GM12878 (cell line): ENCODE measurements around the gene RIMBP2. TPM values are rescaled to one million over a fixed set of nuclear protein-coding genes. Genes with fewer than 3 reads are reported as not detected.

ENCODE experiments used
- ATAC-seq: fragments of 200-7000 bp; cut with Tn5 transposase; 3 replicates; pipeline ENCODE4 v1.9.1; 2020; ENCODE audit warnings: mild to moderate bottlenecking, moderate library complexity
- BruUV-seq: library from RNA; stranded (reverse); fragments of 400-500 nt; replicated peaks from 2 replicates; lab custom pipeline; 2021; lab: Mats Ljungman, UMichigan
- CTCF ChIA-PET: fragments of 300-600 bp; sonication (Branson Sonifier 250); formaldehyde crosslinking; extraction: SDS; loops from one replicate; lab custom pipeline; 2021; ENCODE audit warnings: inconsistent platforms; lab: Yijun Ruan, JAX
- POLR2A ChIA-PET: fragments of 350-600 bp; formaldehyde crosslinking; extraction: SDS; loops from one replicate; lab custom pipeline; 2021; ENCODE audit warnings: inconsistent platforms; lab: Charles Lee
- RAD21 ChIA-PET: fragments of 300-600 bp; sonication (Branson Sonifier 250); formaldehyde crosslinking; loops from one replicate; lab custom pipeline; 2023; ENCODE audit warnings: antibody characterized with exemption; ENCODE audit not compliant: unreplicated experiment; lab: Charles Lee
- SMC1A ChIA-PET: fragments of 300-600 bp; sonication (Branson Sonifier 250); formaldehyde crosslinking; loops from one replicate; lab custom pipeline; 2023; ENCODE audit not compliant: unreplicated experiment, uncharacterized antibody; lab: Charles Lee
- DNase-seq: peaks from one replicate; pipeline ENCODE4 v3.0.0-alpha.2; 2011; ENCODE audit warnings: low read depth, low spot score
- FAIRE-seq: peaks from 3 replicates; lab custom pipeline; 2011; peaks lifted over from hg19 to GRCh38; lab: Jason Lieb, UNC
- H2AFZ ChIP-seq: 2 replicates; pipeline ENCODE4 v1.6.0; 2011; ENCODE audit warnings: low read depth, low read length, control low read depth; ENCODE audit not compliant: control insufficient read depth
- H3K27ac ChIP-seq: 2 replicates; pipeline ENCODE4 v1.5.1; 2011; ENCODE audit warnings: control low read depth; ENCODE audit not compliant: control insufficient read depth, insufficient read depth
- H3K27me3 ChIP-seq, 2 experiments: replicated peaks in 1 of 2; 2 replicates each; pipeline versions ENCODE4 v1.6.0 to v1.6.1; 2011; ENCODE audit warnings: low read length in 1 of 2; ENCODE audit not compliant: control insufficient read depth in 2 of 2, insufficient read depth in 2 of 2
- H3K36me3 ChIP-seq, 2 experiments: 2 replicates each; pipeline ENCODE4 v1.5.1; 2011; ENCODE audit warnings: low read length in 1 of 2; ENCODE audit not compliant: control insufficient read depth in 2 of 2, insufficient read depth in 2 of 2
- H3K4me1 ChIP-seq: 2 replicates; pipeline ENCODE4 v1.6.1; 2011; ENCODE audit warnings: mild to moderate bottlenecking, low read length, moderate library complexity, mixed read lengths; ENCODE audit not compliant: control insufficient read depth, insufficient read depth
- H3K4me2 ChIP-seq: 2 replicates; pipeline ENCODE4 v1.6.0; 2011; ENCODE audit warnings: control low read depth; ENCODE audit not compliant: control insufficient read depth, insufficient read depth
- H3K4me3 ChIP-seq: fragments of 200-600 bp; sonication (generic); 2 replicates; pipeline ENCODE4 v1.5.1; 2016
- H3K79me2 ChIP-seq: 2 replicates; pipeline ENCODE4 v1.6.0; 2011; ENCODE audit warnings: low read length; ENCODE audit not compliant: control insufficient read depth, insufficient read depth
- H3K9ac ChIP-seq: 2 replicates; pipeline ENCODE4 v1.8.0; 2011; ENCODE audit warnings: low read length, control low read depth, mixed read lengths; ENCODE audit not compliant: control insufficient read depth, insufficient read depth
- H3K9me3 ChIP-seq: replicated peaks from 3 replicates; pipeline ENCODE4 v1.5.1; 2011; ENCODE audit warnings: mild to moderate bottlenecking, low read length; ENCODE audit not compliant: control insufficient read depth, insufficient read depth
- H4K20me1 ChIP-seq: 2 replicates; pipeline ENCODE4 v1.6.0; 2011; ENCODE audit not compliant: control insufficient read depth, insufficient read depth
- MEF2A ChIP-seq: IDR thresholded peaks from 2 replicates; pipeline ENCODE4 v1.6.1; 2011; ENCODE audit warnings: low read depth, mild to moderate bottlenecking, low read length, moderate library complexity; ENCODE audit not compliant: insufficient read depth
- MXI1 ChIP-seq: fragments of 150-350 bp; IDR thresholded peaks from 2 replicates; pipeline ENCODE4 v1.6.1; 2011; ENCODE audit warnings: low read depth, mild to moderate bottlenecking, inconsistent platforms, low read length, improper control_type of control experiment
- WGBS: methylation state at CpG from one replicate; pipeline ENCODE4 v1.1.6; 2016; ENCODE audit warnings: low lambda C conversion rate; ENCODE audit not compliant: insufficient replicate concordance, insufficient coverage; ENCODE audit errors: missing lambda C conversion rate; 5-methylcytosine and 5-hydroxymethylcytosine counted together
- in situ Hi-C: fragments of 300-500 bp; cut with MboI; formaldehyde crosslinking; loops from 9 replicates; pipeline ENCODE4 v1.14.3; 2018; ENCODE audit warnings: mixed read lengths
- intact Hi-C: fragments of 100-400 bp; cut with micrococcal nuclease; formaldehyde crosslinking; loops from one replicate; pipeline ENCODE4 v1.14.2; 2022; ENCODE audit not compliant: unreplicated experiment
- polyA plus RNA-seq, 11 experiments: library from polyadenylated mRNA; depleted of rRNA in 4 of 11; unstranded in 6 of 11; stranded (reverse) in 5 of 11; fragments of >200 nt; fragmentation: Nextera tagmentation in 4 of 11; fragmentation: Illumina TruSeq in 1 of 11; extraction: Ambion mirVana in 4 of 11; extraction: Trizol in 1 of 11; gene quantifications; 1 replicate in 1 of 11; 2 replicates in 10 of 11; pipeline versions ENCODE4 v1.2.1 to v1.2.3, GENCODE V29; 2011 to 2016; ENCODE audit warnings: inconsistent platforms in 2 of 11, missing spikeins in 2 of 11, low read depth in 1 of 11
- total RNA-seq, 4 experiments: library from RNA; depleted of rRNA in 3 of 4; stranded (reverse); fragments of >200 nt in 3 of 4; fragmentation: Illumina TruSeq in 1 of 4; extraction: Trizol in 1 of 4; gene quantifications; 2 replicates each; pipeline versions ENCODE4 v1.2.1 to v1.2.3, GENCODE V29; 2013 to 2021
- TF ChIP-seq, protein P1 (sequence below): fragments of 450-650 bp; IDR thresholded peaks from 2 replicates; pipeline ENCODE4 v1.6.1; 2016; ENCODE audit warnings: mild to moderate bottlenecking
- TF ChIP-seq, protein P2 (sequence below): fragments of 450-650 bp; IDR thresholded peaks from 2 replicates; pipeline ENCODE4 v1.6.1; 2017; ENCODE audit warnings: mild to moderate bottlenecking, moderate library complexity

Gene RIMBP2
- total and polyA plus RNA-seq, 10 of the 15 experiments (the other 5 are each of a cell fraction or from before 2014, with no cell fraction given), result 0.04 to 2.9 (median 0.07) TPM; not detected in 1

DNA sequence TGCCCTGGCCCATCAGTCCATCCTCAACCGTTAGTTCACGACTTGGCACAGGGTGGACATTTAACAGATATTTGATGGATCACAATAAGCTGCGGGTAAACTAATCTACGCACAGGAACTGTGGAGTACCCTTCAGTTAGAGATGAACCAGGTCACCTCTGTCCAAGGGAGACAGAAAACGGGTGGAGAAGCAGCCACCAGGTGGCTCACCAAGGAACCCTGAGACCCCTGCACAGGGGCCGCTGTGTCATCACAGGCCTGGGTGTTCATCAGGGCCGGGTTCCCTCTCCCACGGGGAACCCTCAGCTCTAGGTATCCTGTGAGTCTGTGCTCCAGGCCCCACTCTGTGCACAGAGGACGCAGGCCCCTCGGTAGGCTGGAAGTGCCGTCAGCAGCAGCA is 256.2 kb downstream of the RIMBP2 start:
- no peak for DNase-seq
- no peaks in the 10 kb centered on the region for H3K9me3 ChIP-seq
- H3K36me3 ChIP-seq, result no peaks in the 10 kb centered on the region
- H3K27ac ChIP-seq, result no peak overlapping the region
- H3K4me2 ChIP-seq, result no peak overlapping the region
- BruUV-seq, result no TSS peak
- RAD21 ChIA-PET, result no interaction called here
- H3K4me3 ChIP-seq, result no peak overlapping the region
- H2AFZ ChIP-seq, result no peak overlapping the region
- H3K4me1 ChIP-seq, result no peaks in the 10 kb centered on the region
- no peaks in the 10 kb centered on the region for H3K79me2 ChIP-seq
- CTCF ChIA-PET, result interaction anchor here (1.5 kb wide), 1 partner anchor 287 kb away, joined by 4 read pairs; no protein-coding TSS in a partner anchor
- H4K20me1 ChIP-seq, result no peaks in the 10 kb centered on the region
- SMC1A ChIA-PET, result no interaction called here
- in situ Hi-C loops (no loop called here), intact Hi-C loops (no loop called here)
- 44% methylated on average over 11 of the region's 11 CpGs for WGBS
- no peak for TF ChIP-seq MXI1
- TF ChIP-seq, protein P1, sequence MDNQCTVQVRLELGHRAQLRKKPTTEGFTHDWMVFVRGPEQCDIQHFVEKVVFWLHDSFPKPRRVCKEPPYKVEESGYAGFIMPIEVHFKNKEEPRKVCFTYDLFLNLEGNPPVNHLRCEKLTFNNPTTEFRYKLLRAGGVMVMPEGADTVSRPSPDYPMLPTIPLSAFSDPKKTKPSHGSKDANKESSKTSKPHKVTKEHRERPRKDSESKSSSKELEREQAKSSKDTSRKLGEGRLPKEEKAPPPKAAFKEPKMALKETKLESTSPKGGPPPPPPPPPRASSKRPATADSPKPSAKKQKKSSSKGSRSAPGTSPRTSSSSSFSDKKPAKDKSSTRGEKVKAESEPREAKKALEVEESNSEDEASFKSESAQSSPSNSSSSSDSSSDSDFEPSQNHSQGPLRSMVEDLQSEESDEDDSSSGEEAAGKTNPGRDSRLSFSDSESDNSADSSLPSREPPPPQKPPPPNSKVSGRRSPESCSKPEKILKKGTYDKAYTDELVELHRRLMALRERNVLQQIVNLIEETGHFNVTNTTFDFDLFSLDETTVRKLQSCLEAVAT, result no peak
- TF ChIP-seq MEF2A, result no peak
- TF ChIP-seq, protein P2, sequence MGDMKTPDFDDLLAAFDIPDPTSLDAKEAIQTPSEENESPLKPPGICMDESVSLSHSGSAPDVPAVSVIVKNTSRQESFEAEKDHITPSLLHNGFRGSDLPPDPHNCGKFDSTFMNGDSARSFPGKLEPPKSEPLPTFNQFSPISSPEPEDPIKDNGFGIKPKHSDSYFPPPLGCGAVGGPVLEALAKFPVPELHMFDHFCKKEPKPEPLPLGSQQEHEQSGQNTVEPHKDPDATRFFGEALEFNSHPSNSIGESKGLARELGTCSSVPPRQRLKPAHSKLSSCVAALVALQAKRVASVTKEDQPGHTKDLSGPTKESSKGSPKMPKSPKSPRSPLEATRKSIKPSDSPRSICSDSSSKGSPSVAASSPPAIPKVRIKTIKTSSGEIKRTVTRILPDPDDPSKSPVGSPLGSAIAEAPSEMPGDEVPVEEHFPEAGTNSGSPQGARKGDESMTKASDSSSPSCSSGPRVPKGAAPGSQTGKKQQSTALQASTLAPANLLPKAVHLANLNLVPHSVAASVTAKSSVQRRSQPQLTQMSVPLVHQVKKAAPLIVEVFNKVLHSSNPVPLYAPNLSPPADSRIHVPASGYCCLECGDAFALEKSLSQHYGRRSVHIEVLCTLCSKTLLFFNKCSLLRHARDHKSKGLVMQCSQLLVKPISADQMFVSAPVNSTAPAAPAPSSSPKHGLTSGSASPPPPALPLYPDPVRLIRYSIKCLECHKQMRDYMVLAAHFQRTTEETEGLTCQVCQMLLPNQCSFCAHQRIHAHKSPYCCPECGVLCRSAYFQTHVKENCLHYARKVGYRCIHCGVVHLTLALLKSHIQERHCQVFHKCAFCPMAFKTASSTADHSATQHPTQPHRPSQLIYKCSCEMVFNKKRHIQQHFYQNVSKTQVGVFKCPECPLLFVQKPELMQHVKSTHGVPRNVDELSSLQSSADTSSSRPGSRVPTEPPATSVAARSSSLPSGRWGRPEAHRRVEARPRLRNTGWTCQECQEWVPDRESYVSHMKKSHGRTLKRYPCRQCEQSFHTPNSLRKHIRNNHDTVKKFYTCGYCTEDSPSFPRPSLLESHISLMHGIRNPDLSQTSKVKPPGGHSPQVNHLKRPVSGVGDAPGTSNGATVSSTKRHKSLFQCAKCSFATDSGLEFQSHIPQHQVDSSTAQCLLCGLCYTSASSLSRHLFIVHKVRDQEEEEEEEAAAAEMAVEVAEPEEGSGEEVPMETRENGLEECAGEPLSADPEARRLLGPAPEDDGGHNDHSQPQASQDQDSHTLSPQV, result no peak
- no peak overlapping the region for H3K9ac ChIP-seq
- FAIRE-seq, result no peak
- no peaks in the 10 kb centered on the region for H3K27me3 ChIP-seq
- ATAC-seq, result no peak
- POLR2A ChIA-PET, result no interaction called here
